HepG2 (cell line): ENCODE measurements around the gene TLCD3B. TPM values are rescaled to one million over a fixed set of nuclear protein-coding genes. Genes with fewer than 3 reads are reported as not detected.

Experiments used
- BHLHE40 ChIP-seq: IDR thresholded peaks from 2 replicates; pipeline ENCODE4 v1.6.1; 2011; ENCODE audit warnings: low read length, improper control_type of control experiment
- CEBPG ChIP-seq: IDR thresholded peaks from 2 replicates; pipeline ENCODE4 v1.6.1; 2016
- CTCF ChIP-seq: sonication (generic); formaldehyde crosslinking; IDR thresholded peaks from 2 replicates; pipeline ENCODE4 v1.5.0; 2020; ENCODE audit warnings: mild to moderate bottlenecking, missing genetic modification reagents, moderate library complexity
- DMAP1 ChIP-seq: IDR thresholded peaks from 2 replicates; pipeline ENCODE4 v1.6.1; 2016
- ESRRA ChIP-seq: sonication (generic); formaldehyde crosslinking; IDR thresholded peaks from 2 replicates; pipeline ENCODE4 v1.5.1; 2020; ENCODE audit warnings: mild to moderate bottlenecking, low read depth, missing genetic modification reagents
- FOXK1 ChIP-seq: sonication (generic); formaldehyde crosslinking; IDR thresholded peaks from 2 replicates; pipeline ENCODE4 v1.4.0; 2020; ENCODE audit warnings: low read depth, missing genetic modification reagents, borderline replicate concordance
- HMGA1 ChIP-seq: sonication (generic); formaldehyde crosslinking; conservative IDR thresholded peaks from 2 replicates; pipeline ENCODE4 v1.4.0; 2020; ENCODE audit warnings: missing genetic modification reagents
- KDM5A ChIP-seq: fragments of 200-600 bp; sonication (generic); IDR thresholded peaks from 2 replicates; pipeline ENCODE4 v1.7.0; 2018; ENCODE audit warnings: antibody characterized with exemption, mild to moderate bottlenecking, low read length, borderline replicate concordance
- RERE ChIP-seq: IDR thresholded peaks from 2 replicates; pipeline ENCODE4 v1.6.1; 2016; ENCODE audit warnings: low read depth, missing genetic modification reagents, missing compliant biosample characterization
- RFX5 ChIP-seq: IDR thresholded peaks from 2 replicates; pipeline ENCODE4 v1.6.1; 2011; ENCODE audit warnings: low read depth, low read length, improper control_type of control experiment
- XBP1 ChIP-seq: sonication (generic); formaldehyde crosslinking; IDR thresholded peaks from 2 replicates; pipeline ENCODE4 v1.5.0; 2020; ENCODE audit warnings: missing genetic modification reagents
- YEATS4 ChIP-seq: sonication (generic); formaldehyde crosslinking; IDR thresholded peaks from 2 replicates; pipeline ENCODE4 v1.4.0; 2020; ENCODE audit warnings: missing genetic modification reagents, borderline replicate concordance
- ZBTB20 ChIP-seq: sonication (generic); formaldehyde crosslinking; IDR thresholded peaks from 2 replicates; pipeline ENCODE4 v1.8.1; 2023; ENCODE audit warnings: missing genetic modification reagents, low read depth, mild to moderate bottlenecking, borderline replicate concordance
- ZFP62 ChIP-seq: sonication (generic); formaldehyde crosslinking; IDR thresholded peaks from 2 replicates; pipeline ENCODE4 v1.4.0; 2020; ENCODE audit warnings: missing genetic modification reagents
- ZNF234 ChIP-seq: sonication (generic); formaldehyde crosslinking; conservative IDR thresholded peaks from 2 replicates; pipeline ENCODE4 v1.5.1; 2020; ENCODE audit warnings: mild to moderate bottlenecking, missing genetic modification reagents
- ZZZ3 ChIP-seq: sonication (generic); formaldehyde crosslinking; IDR thresholded peaks from 2 replicates; pipeline ENCODE4 v1.4.0; 2020; ENCODE audit warnings: missing genetic modification reagents, mild to moderate bottlenecking, borderline replicate concordance
- polyA plus RNA-seq, 8 experiments: library from polyadenylated mRNA; depleted of rRNA in 3 of 8; stranded (reverse) in 7 of 8; unstranded in 1 of 8; fragments of >200 nt; fragmentation: Illumina TruSeq in 4 of 8; extraction: Trizol in 4 of 8; gene quantifications; 2 replicates each; pipeline versions ENCODE4 v1.2.1 to v1.2.3, GENCODE V29; 2011 to 2016; ENCODE audit warnings: low read depth in 4 of 8, missing spikeins in 1 of 8, mixed read lengths in 1 of 8; ENCODE audit not compliant: insufficient read depth in 1 of 8
- total RNA-seq, 5 experiments: library from RNA; depleted of rRNA; stranded (reverse); fragments of >200 nt; fragmentation: Illumina TruSeq; extraction: Trizol; gene quantifications; 2 replicates each; pipeline ENCODE4 v1.2.3, GENCODE V29; 2016; ENCODE audit warnings: low read depth in 1 of 5
- TF ChIP-seq, protein P1 (sequence below): sonication (generic); formaldehyde crosslinking; conservative IDR thresholded peaks from 2 replicates; pipeline ENCODE4 v1.4.0; 2020; ENCODE audit warnings: mild to moderate bottlenecking, missing genetic modification reagents, moderate library complexity

The TLCD3B gene
- total and polyA plus RNA-seq, 2 of the 13 experiments (the other 11 are each of a cell fraction or from before 2014, with no cell fraction given) = not detected

- no peak for TF ChIP-seq RERE
- no peak for TF ChIP-seq XBP1
- no peak for TF ChIP-seq ESRRA
- TF ChIP-seq, protein P1, sequence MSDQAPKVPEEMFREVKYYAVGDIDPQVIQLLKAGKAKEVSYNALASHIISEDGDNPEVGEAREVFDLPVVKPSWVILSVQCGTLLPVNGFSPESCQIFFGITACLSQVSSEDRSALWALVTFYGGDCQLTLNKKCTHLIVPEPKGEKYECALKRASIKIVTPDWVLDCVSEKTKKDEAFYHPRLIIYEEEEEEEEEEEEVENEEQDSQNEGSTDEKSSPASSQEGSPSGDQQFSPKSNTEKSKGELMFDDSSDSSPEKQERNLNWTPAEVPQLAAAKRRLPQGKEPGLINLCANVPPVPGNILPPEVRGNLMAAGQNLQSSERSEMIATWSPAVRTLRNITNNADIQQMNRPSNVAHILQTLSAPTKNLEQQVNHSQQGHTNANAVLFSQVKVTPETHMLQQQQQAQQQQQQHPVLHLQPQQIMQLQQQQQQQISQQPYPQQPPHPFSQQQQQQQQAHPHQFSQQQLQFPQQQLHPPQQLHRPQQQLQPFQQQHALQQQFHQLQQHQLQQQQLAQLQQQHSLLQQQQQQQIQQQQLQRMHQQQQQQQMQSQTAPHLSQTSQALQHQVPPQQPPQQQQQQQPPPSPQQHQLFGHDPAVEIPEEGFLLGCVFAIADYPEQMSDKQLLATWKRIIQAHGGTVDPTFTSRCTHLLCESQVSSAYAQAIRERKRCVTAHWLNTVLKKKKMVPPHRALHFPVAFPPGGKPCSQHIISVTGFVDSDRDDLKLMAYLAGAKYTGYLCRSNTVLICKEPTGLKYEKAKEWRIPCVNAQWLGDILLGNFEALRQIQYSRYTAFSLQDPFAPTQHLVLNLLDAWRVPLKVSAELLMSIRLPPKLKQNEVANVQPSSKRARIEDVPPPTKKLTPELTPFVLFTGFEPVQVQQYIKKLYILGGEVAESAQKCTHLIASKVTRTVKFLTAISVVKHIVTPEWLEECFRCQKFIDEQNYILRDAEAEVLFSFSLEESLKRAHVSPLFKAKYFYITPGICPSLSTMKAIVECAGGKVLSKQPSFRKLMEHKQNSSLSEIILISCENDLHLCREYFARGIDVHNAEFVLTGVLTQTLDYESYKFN (CRISPR knock-in tag) = no peak
- no peak for TF ChIP-seq ZZZ3 (CRISPR knock-in tag)
- TF ChIP-seq CEBPG (CRISPR knock-in tag) = peak; percentile 13; the same call in 1 of the 2 replicates
- TF ChIP-seq YEATS4 = no peak
- TF ChIP-seq FOXK1 = no peak
- TF ChIP-seq RFX5 = no peak
- TF ChIP-seq HMGA1 (CRISPR knock-in tag) = no peak
- peak; percentile 97 for TF ChIP-seq CTCF (CRISPR knock-in tag)
- TF ChIP-seq KDM5A = no peak
- TF ChIP-seq ZFP62 (CRISPR knock-in tag) = no peak
- TF ChIP-seq ZNF234 = no peak
- TF ChIP-seq DMAP1 (CRISPR knock-in tag) = peak; percentile 38; the same call in 1 of the 2 replicates
- TF ChIP-seq BHLHE40 = no peak
- 0 out of 2 replicates have a peak, but pooled peaks have one; percentile 53 for TF ChIP-seq ZBTB20 (CRISPR knock-in tag)
Measured at GRCh38 chr16:30032083-30032819, 1.2 kb upstream of the TLCD3B start (continued).
